HUES48 (cell line): ENCODE data around the gene RRBP1.

Source experiments
- H3K27ac ChIP-seq: one replicate; pipeline ENCODE4 v1.7.0; 2013; ENCODE audit warnings: low read depth, low read length, inconsistent platforms
- H3K27me3 ChIP-seq: 2 replicates; pipeline ENCODE4 v1.6.1; 2013; ENCODE audit warnings: mild to moderate bottlenecking, low read length; ENCODE audit not compliant: control insufficient read depth, insufficient read depth
- H3K36me3 ChIP-seq: 2 replicates; pipeline ENCODE4 v1.6.1; 2013; ENCODE audit warnings: low read length; ENCODE audit not compliant: control insufficient read depth, insufficient read depth
- H3K4me1 ChIP-seq: 2 replicates; pipeline ENCODE4 v1.6.1; 2013; ENCODE audit warnings: mild to moderate bottlenecking, low read length; ENCODE audit not compliant: control insufficient read depth, insufficient read depth
- H3K4me3 ChIP-seq: 2 replicates; pipeline ENCODE4 v1.5.1; 2013; ENCODE audit warnings: mild to moderate bottlenecking, low read depth, low read length
- H3K9ac ChIP-seq: 2 replicates; pipeline ENCODE4 v1.6.1; 2013; ENCODE audit warnings: mild to moderate bottlenecking, low read depth, low read length, moderate library complexity
- H3K9me3 ChIP-seq: 2 replicates; pipeline ENCODE4 v1.6.1; 2013; ENCODE audit warnings: low read length; ENCODE audit not compliant: control insufficient read depth, insufficient read depth

The RRBP1 gene

DNA sequence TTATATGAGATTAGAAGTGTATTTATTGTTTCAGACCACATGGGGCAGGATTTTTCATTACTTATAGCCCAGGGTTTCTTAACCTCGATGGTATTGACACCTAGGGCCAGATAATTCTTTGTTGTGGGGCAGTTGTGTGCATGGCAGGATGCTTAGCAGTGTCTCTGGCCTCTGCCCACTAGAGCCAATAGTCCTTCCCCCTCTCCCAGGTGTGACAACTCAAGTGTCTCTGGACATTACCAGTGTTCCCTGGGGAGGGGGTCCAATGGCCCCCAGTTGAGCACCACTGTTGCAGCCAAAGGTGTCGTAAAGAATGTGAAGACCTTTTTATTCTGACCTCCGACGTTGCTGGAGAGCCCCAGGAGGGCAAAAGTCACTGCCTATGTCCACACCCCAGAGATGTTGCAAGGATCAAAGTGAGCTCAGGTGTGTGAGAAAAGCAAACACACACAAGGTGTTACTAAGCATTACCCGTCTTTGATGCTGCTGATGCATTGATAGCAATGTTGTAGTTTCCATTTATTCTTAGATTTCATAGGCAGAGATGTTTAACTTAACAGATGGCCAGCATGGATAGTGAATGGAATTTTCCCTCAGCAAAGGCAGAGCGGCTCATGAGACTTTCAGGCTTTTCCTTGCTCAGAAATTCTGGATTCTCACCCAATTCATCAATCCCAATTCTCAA lies 39.9 kb upstream of the RRBP1 start:
- Histone ChIP-seq H3K4me3 (no peak overlapping the region), H3K4me1 (no peaks in the 10 kb centered on the region)

DNA sequence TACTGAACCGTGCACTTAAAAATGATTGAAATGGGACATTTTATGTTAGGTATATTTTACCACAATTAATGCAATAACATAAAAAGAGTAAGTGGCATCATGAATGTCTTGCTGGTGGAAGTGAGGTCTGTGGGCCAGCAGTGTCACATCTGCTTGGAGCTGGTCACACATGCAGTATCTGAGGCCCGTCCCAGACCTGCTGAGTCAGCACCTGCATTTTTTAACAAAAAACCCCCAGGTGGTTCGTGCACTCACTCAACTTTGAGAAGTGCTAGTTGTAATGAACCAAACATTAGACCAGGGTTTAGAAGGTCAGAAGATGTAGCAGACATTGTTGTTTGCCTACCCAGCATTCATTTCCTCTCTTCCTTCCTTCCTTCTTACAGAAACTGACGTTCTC lies 38.7 kb upstream of the RRBP1 start:
- no peak overlapping the region for H3K27ac ChIP-seq
- H3K4me3 ChIP-seq = no peak overlapping the region
- H3K4me1 ChIP-seq = no peaks in the 10 kb centered on the region
- H3K9ac ChIP-seq = no peak overlapping the region
- no peaks in the 10 kb centered on the region for H3K36me3 ChIP-seq
- no peaks in the 10 kb centered on the region for H3K9me3 ChIP-seq
- H3K27me3 ChIP-seq = no peaks in the 10 kb centered on the region; the same call in 1 of the 2 replicates

More for the DNA sequence above, 39.9 kb upstream of the RRBP1 start:
- Histone ChIP-seq H3K27ac (no peak overlapping the region), H3K9ac (no peak overlapping the region), H3K27me3 (no peaks in the 10 kb centered on the region; the same call in 1 of the 2 replicates), H3K36me3 (no peaks in the 10 kb centered on the region), H3K9me3 (no peaks in the 10 kb centered on the region)

DNA sequence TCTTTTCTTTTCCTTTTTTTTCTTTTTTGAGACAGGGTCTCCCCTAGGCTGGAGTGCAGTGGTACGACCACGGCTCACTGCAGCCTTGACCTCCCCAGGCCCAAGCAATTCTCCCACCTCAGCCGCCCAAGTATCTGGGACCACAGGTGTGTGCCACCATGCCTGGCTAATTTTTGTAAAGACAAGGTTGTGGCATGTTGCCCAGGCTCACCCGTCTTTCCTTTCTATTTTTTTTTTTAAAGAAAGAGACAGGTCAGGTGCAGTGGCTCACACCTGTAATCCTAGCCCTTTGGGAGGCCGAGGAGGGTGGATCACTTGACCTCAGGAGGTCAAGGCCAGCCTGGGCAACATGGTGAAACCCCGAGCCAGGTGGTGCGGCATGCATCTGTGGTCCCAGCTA lies 34.3 kb upstream of the RRBP1 start:
- H3K4me1 ChIP-seq = peaks cover 3% of the 10 kb centered on the region

DNA sequence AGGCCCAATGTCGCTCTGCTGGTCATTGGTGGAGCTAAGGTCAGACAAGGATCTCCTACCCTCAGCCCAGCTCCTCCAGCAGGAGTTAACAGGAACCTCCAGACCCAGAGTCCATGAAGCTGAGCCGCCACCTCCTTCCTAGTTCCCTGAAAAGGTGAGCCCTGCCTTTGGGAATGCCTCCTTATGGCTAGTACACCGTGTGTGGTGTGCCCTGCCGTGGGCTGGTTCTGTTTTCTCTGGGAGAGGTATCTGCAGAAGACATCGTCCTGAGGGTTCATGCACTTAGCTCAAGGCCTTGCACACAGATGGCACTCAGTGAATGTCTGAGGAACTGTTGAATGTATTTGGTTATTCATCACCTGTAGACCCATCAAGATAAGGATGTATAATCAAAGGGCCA lies 33.0 kb upstream of the RRBP1 start:
- Histone ChIP-seq H3K9me3 (no peaks in the 10 kb centered on the region), H3K27ac (no peak overlapping the region), H3K36me3 (no peaks in the 10 kb centered on the region), H3K9ac (no peak overlapping the region), H3K4me1 (peaks cover 16% of the 10 kb centered on the region), H3K4me3 (no peak overlapping the region), H3K27me3 (no peaks in the 10 kb centered on the region)

More for the DNA sequence above, 34.3 kb upstream of the RRBP1 start:
- Histone ChIP-seq H3K4me3 (no peak overlapping the region), H3K27ac (no peak overlapping the region), H3K36me3 (no peaks in the 10 kb centered on the region), H3K9ac (no peak overlapping the region), H3K27me3 (no peaks in the 10 kb centered on the region), H3K9me3 (no peaks in the 10 kb centered on the region)

DNA sequence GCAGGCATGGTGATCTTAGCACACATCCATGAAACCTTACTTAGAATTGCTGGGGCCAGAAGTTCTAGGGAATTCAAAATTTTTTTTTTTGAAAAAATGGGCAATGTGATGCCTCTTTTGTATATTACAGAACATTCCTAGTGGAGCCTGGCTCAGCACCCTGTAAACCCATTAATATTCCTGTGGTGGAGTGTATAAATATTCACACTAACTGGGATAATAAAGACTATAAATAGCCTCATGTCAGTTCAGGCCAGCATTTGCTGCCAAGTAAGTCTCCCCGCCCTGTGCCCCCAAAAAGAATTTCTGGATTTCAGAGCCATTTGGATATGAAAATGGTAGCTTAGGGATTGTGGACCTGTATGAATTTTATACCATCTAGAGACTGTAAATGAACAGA lies 32.6 kb upstream of the RRBP1 start:
- Histone ChIP-seq H3K27ac (no peak overlapping the region), H3K4me1 (peaks cover 19% of the 10 kb centered on the region), H3K4me3 (no peak overlapping the region), H3K36me3 (no peaks in the 10 kb centered on the region), H3K9ac (no peak overlapping the region), H3K9me3 (no peaks in the 10 kb centered on the region), H3K27me3 (no peaks in the 10 kb centered on the region)

DNA sequence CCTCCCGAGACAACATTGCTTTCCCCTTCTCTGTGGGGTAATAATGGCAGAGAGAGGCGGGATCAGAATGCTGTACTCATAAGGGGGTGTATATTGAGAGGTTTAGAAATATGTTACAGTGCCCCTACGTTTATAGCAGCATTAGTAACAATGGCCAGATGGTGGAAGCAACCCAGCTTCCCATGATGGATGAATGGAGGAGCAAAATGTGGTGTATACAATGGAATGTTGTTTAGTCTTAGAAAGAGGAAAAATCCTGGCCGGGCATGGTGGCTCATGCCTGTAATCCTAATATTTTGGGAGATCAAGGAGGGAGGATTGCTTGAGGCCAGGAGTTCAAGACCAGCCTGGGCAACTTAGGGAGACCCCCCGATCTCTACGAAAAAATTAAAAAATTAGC lies 30.7 kb upstream of the RRBP1 start:
- Histone ChIP-seq H3K9ac (no peak overlapping the region), H3K27me3 (no peaks in the 10 kb centered on the region), H3K27ac (no peak overlapping the region), H3K36me3 (no peaks in the 10 kb centered on the region), H3K4me3 (no peak overlapping the region), H3K9me3 (no peaks in the 10 kb centered on the region), H3K4me1 (peaks cover 19% of the 10 kb centered on the region)

DNA sequence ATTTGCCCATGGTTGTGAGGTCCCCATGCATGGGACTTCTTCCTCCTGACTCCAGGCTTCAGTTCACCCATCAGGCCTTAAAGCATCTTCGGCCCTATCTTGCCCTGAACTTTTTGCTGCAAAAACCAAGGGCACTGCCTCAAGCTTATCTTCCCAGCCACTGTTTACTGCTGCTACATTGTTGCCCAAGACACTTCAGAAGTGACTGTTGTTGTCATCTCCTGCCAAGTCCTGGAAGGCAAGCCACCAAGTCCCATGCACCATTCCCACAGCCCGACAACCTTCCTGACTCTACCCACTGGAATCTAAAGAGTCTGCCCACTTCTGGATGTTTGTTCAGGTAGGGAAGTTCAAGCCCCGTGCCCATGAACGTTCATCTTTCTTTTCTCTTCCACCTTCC lies 30.2 kb upstream of the RRBP1 start:
- Histone ChIP-seq H3K4me1 (peaks cover 19% of the 10 kb centered on the region), H3K27me3 (no peaks in the 10 kb centered on the region), H3K9ac (no peak overlapping the region), H3K9me3 (no peaks in the 10 kb centered on the region), H3K4me3 (no peak overlapping the region), H3K27ac (no peak overlapping the region), H3K36me3 (no peaks in the 10 kb centered on the region)

DNA sequence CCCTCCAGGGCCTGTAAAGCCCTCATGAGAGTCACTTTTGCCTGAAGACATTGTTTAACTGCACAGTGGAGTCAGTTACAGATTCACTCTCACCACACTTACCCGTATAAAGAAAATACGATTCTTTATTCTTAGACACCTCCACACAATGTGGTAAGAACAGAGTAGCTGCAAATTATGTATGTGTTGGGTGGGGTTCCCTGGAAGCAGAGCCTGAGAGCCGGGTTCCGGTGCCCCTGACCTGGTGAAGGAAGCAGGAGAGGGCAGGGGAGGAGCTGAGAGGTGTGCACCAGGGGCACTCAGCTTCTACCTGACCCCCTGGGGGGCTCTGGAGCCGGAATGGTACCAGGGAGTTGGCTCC lies 29.2 kb upstream of the RRBP1 start:
- Histone ChIP-seq H3K4me3 (no peak overlapping the region), H3K9ac (no peak overlapping the region), H3K9me3 (no peaks in the 10 kb centered on the region), H3K4me1 (peaks cover 19% of the 10 kb centered on the region), H3K27me3 (no peaks in the 10 kb centered on the region), H3K36me3 (no peaks in the 10 kb centered on the region), H3K27ac (peak overlapping the region; percentile 25)

DNA sequence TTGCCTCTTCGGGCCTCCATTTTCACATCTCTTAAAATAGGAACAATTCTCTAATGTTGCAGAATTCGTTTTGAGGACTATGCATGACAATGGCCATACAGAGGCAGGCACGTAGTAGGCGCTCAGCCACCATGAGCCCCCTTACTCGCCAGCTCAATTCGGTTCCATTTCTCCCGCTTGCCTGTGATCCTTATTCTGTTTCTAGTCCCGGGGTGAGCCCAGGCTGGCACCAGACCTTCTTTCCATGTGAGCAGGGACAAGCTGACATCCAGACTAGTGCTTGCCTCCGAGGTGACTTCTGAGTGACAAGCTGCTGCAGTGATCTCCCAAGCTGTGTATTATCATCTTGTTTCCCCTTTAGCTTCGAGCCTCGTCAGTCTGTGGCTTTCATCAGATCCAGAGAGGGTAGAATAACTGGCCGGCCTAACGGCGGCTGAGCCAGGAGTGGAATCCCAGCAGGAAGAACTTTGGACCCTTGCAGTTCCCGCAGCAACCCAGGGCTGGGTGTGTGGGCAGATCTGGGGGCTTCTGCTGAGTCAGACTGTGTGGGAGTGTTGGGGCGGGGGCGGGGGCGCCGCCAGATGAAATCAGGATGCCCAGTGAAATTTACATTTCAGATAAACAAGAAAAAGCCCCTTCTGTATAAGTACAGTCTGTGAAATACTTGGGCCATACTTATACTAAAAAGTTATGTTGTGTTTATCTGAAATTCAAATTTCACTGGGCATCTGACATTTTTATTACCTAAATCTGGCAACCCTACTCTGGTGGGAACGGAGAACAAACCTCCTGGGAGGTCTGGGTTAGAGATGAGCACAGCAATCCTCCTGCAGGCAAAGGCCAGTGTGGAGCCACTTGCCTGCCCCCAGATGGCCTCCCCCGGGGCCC lies 28.6 kb upstream of the RRBP1 start:
- Histone ChIP-seq H3K36me3 (no peaks in the 10 kb centered on the region), H3K4me1 (peaks cover 19% of the 10 kb centered on the region), H3K9ac (no peak overlapping the region), H3K27me3 (no peaks in the 10 kb centered on the region), H3K9me3 (no peaks in the 10 kb centered on the region), H3K4me3 (no peak overlapping the region), H3K27ac (peak overlapping the region; percentile 25)

DNA sequence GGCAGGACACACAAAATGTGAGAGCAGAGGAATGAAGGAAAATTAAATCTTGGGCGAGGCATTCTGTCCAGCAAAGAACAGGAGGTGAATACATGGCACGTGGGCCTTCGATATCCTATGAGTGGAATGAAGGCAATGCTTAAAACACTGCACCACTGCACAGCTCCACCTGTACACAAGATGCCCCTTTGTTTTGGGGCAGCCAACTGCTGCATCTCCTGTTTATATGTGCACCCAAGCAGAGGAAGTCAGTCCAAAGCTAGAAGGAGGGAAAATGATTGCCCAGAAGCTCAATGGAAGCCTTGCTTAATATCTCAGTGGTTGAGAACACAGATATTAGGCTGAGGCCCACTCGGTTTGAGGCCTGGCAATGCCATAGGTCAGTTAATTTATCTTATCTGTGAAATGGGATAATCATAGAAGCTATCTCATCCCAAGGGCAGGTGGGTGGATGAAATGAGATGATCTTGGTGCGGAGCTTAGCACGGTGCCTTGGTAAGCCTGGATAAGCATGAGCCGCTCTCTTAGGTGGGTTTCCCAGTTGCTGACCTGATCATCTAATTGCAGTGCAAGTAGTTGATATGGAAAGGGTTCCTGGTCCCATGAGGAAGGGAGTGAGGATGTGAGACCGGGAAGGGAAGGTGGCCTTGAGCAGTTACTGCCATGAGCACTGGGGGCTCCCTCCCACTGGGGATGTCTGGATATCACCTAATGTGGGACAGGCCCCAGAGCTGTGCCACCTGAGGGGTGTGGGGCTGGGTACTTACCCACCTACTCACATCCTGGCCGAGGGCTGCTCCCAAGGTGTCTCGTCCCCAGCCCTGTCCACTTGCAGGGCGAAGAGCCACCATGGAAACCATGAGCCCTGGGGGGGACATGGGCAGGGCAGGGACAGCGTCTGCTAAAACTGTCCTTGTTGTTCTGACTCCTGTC lies 27.6 kb upstream of the RRBP1 start:
- H3K4me3 ChIP-seq = no peak overlapping the region
- H3K27ac ChIP-seq = no peak overlapping the region
- H3K36me3 ChIP-seq = no peaks in the 10 kb centered on the region
- H3K9ac ChIP-seq = no peak overlapping the region
- H3K9me3 ChIP-seq = no peaks in the 10 kb centered on the region
- H3K27me3 ChIP-seq = no peaks in the 10 kb centered on the region
- H3K4me1 ChIP-seq = peaks cover 19% of the 10 kb centered on the region
